HFFc6 (cell line): ENCODE data around the gene SPI1. TPM values are rescaled to one million over a fixed set of nuclear protein-coding genes. Genes with fewer than 3 reads are reported as not detected.

Source experiments
- DNase-seq: peaks from one replicate; pipeline ENCODE4 v3.0.0-alpha.2; 2018
- H3K27ac Mint-ChIP-seq: 2 replicates; pipeline ENCODE4 v1.8.0; 2020; ENCODE audit warnings: mild to moderate bottlenecking, mixed read lengths
- H3K27me3 Mint-ChIP-seq: 2 replicates; pipeline ENCODE4 v1.8.0; 2021; ENCODE audit warnings: mild to moderate bottlenecking, moderate library complexity, mixed read lengths; ENCODE audit not compliant: insufficient read depth
- H3K36me3 Mint-ChIP-seq: 2 replicates; pipeline ENCODE4 v1.8.0; 2021; ENCODE audit warnings: low read depth, mixed read lengths
- H3K4me1 Mint-ChIP-seq: 2 replicates; pipeline ENCODE4 v1.8.0; 2020; ENCODE audit warnings: low read depth, mixed read lengths
- H3K4me3 Mint-ChIP-seq: 2 replicates; pipeline ENCODE4 v1.8.0; 2020; ENCODE audit warnings: mild to moderate bottlenecking, moderate library complexity, mixed read lengths
- H3K9me3 Mint-ChIP-seq: 2 replicates; pipeline ENCODE4 v1.8.0; 2020; ENCODE audit warnings: mild to moderate bottlenecking, mixed read lengths
- CTCF ChIP-seq: fragments of 200-600 bp; sonication (generic); IDR thresholded peaks from 2 replicates; pipeline ENCODE4 v1.5.0; 2021; ENCODE audit warnings: antibody characterized with exemption, mild to moderate bottlenecking
- total RNA-seq, 6 experiments: library from RNA; stranded (reverse); fragmentation: NEBNext Ultra II Directional; extraction: Animal tissue kit (Norgen Biotek cat#: 25700); gene quantifications; 2 replicates in 1 of 6; 3 replicates in 5 of 6; pipeline ENCODE4 v1.2.3, GENCODE V29; 2021

Gene SPI1
- total RNA-seq, 6 experiments from 2014 or later, result not detected

- DNase-seq, result no peak
- no peak overlapping the region for H3K27ac Mint-ChIP-seq
- no peaks in the 10 kb centered on the region; the same call in 1 of the 2 replicates for H3K27me3 Mint-ChIP-seq
- no peak overlapping the region for H3K4me3 Mint-ChIP-seq
- H3K9me3 Mint-ChIP-seq, result no peaks in the 10 kb centered on the region
- peaks cover 6% of the 10 kb centered on the region; the same call in 1 of the 2 replicates for H3K4me1 Mint-ChIP-seq
- no peak for TF ChIP-seq CTCF
- peaks cover 6% of the 10 kb centered on the region; the same call in 1 of the 2 replicates for H3K36me3 Mint-ChIP-seq
These were observed 49.6 kb downstream of the SPI1 start for GRCh38 chr11:47328449-47329390.

DNA sequence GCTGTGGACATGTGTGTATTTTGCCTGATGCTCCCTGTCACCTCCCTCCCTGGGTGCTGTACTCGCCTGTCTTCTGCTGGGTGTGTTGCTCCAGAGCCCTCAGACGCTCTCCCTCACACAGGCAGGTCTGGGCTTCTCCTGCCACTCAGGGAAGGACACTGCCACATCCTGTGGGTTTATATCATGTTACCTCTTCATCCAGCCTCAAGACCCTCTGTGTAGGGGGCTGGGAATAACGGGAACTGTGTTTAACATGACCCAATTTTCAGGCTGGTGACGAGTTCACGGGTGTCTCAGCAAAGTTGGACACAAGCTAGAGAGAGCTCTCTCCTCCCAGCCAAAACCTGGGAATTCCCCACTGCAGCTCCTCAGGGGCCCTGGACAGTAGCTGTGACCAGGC is 50.4 kb downstream of the SPI1 start:
- Mint-ChIP-seq H3K4me3 (no peak overlapping the region), H3K9me3 (no peaks in the 10 kb centered on the region), H3K27ac (no peak overlapping the region), H3K4me1 (peaks cover 6% of the 10 kb centered on the region; the same call in 1 of the 2 replicates), H3K27me3 (no peaks in the 10 kb centered on the region; the same call in 1 of the 2 replicates), H3K36me3 (peaks cover 6% of the 10 kb centered on the region)
- no peak for DNase-seq
- TF ChIP-seq CTCF, result no peak

DNA sequence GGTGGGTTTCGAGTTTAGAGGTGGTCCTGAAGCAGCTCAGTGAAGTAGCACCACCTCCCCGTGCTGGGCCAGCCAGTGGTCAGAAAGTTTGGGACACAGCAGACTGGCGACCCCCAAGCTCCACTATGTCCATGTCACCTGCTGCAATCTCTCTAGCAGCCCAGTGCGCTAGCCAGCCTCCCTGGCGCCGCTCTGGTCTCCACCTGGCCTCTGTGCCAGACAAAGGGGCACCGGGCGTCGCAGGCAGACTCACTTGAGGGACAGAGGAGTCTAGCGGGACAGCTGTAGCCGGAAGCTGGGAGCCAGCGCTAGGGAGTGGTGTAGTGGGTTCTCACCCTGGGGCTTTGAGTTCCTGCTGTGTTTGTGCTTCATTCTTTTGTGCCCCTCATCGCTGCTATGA is 51.3 kb downstream of the SPI1 start:
- H3K27ac Mint-ChIP-seq, result no peak overlapping the region
- peaks cover 6% of the 10 kb centered on the region; the same call in 1 of the 2 replicates for H3K4me1 Mint-ChIP-seq
- DNase-seq, result no peak
- H3K27me3 Mint-ChIP-seq, result no peaks in the 10 kb centered on the region; the same call in 1 of the 2 replicates
- H3K4me3 Mint-ChIP-seq, result no peak overlapping the region
- no peaks in the 10 kb centered on the region for H3K9me3 Mint-ChIP-seq
- no peak for TF ChIP-seq CTCF
- peaks cover 6% of the 10 kb centered on the region for H3K36me3 Mint-ChIP-seq

GRCh38 chr11:47326198-47326597 is 52.1 kb downstream of the SPI1 start:
- Mint-ChIP-seq H3K9me3 (no peaks in the 10 kb centered on the region), H3K27ac (no peak overlapping the region), H3K4me1 (peaks cover 6% of the 10 kb centered on the region; the same call in 1 of the 2 replicates), H3K4me3 (no peak overlapping the region), H3K36me3 (peaks cover 11% of the 10 kb centered on the region), H3K27me3 (no peaks in the 10 kb centered on the region; the same call in 1 of the 2 replicates)
- TF ChIP-seq CTCF, result no peak
- DNase-seq, result no peak

- no peak overlapping the region for H3K27ac Mint-ChIP-seq
- no peaks in the 10 kb centered on the region; the same call in 1 of the 2 replicates for H3K27me3 Mint-ChIP-seq
- H3K36me3 Mint-ChIP-seq, result peaks cover 11% of the 10 kb centered on the region
- H3K4me3 Mint-ChIP-seq, result no peak overlapping the region
- H3K4me1 Mint-ChIP-seq, result peaks cover 6% of the 10 kb centered on the region; the same call in 1 of the 2 replicates
- no peak for TF ChIP-seq CTCF
- DNase-seq, result no peak
- H3K9me3 Mint-ChIP-seq, result no peaks in the 10 kb centered on the region
These were observed 52.9 kb downstream of the SPI1 start for GRCh38 chr11:47325271-47326041.
